PC-9 (cell line): ENCODE measurements around the gene PIKFYVE.

Experiments
- CTCF ChIP-seq: fragments of 200-600 bp; sonication (generic); conservative IDR thresholded peaks from 2 replicates; pipeline ENCODE4 v1.6.1; 2017; ENCODE audit warnings: mixed run types, antibody characterized with exemption, mild to moderate bottlenecking, moderate library complexity
- EZH2 ChIP-seq: fragments of 200-600 bp; sonication (generic); IDR thresholded peaks from 2 replicates; pipeline ENCODE4 v1.8.0; 2017; ENCODE audit warnings: antibody characterized with exemption, low read depth

GRCh38 chr2:208329485-208329884, 63.4 kb downstream of the PIKFYVE start:
- TF ChIP-seq EZH2 (no peak), CTCF (no peak)
